ENCODE data around the gene RPL28. TPM values are rescaled to one million over a fixed set of nuclear protein-coding genes. Genes with fewer than 3 reads are reported as not detected.
"Not testable (repeated sequence)": the region's sequence is repeated elsewhere in the genome, so short reads cannot be mapped to it uniquely, and the experiment has no call there.

RPL28 gene
- total RNA-seq, 1 donor from 2014 or later: 1,343 TPM

GRCh38 chr19:55408533-55408872 is 22.8 kb downstream of the RPL28 start:
- Mint-ChIP-seq H3K27ac (ENCODE audit: unreplicated experiment) (peak overlapping the region; percentile 98), H3K36me3 (ENCODE audit: low read depth) (peaks cover 19% of the 10 kb centered on the region), H3K9me3 (ENCODE audit: low read depth) (peaks cover 9% of the 10 kb centered on the region), H3K4me1 (ENCODE audit: low read depth) (peaks cover 26% of the 10 kb centered on the region), H3K27me3 (ENCODE audit: low read depth) (no peaks in the 10 kb centered on the region), H3K4me3 (ENCODE audit: unreplicated experiment) (peak overlapping the region; percentile 86)
- DNase-seq (ENCODE audit: low spot score): no peak
- no peak for TF ChIP-seq CTCF (IDR thresholded peaks at IDR 0.05)

- Mint-ChIP-seq H3K36me3 (ENCODE audit: low read depth) (peaks cover 14% of the 10 kb centered on the region), H3K27ac (ENCODE audit: unreplicated experiment) (peak overlapping the region; percentile 98), H3K4me1 (ENCODE audit: low read depth) (peaks cover 22% of the 10 kb centered on the region)
- H3K4me3 Mint-ChIP-seq (ENCODE audit: unreplicated experiment); H3K27me3 Mint-ChIP-seq (ENCODE audit: low read depth); DNase-seq (ENCODE audit: low spot score); H3K9me3 Mint-ChIP-seq (ENCODE audit: low read depth): not testable (repeated sequence)
These were observed 23.4 kb downstream of the RPL28 start for GRCh38 chr19:55409179-55409578.

GRCh38 chr19:55410168-55410567 is 24.4 kb downstream of the RPL28 start:
- peaks cover 14% of the 10 kb centered on the region for H3K36me3 Mint-ChIP-seq (ENCODE audit: low read depth)
- no peak for DNase-seq (ENCODE audit: low spot score)

GRCh38 chr19:55418185-55418584 is 32.5 kb downstream of the RPL28 start:
- peak; percentile 92 for TF ChIP-seq CTCF (IDR thresholded peaks at IDR 0.05)
- Mint-ChIP-seq H3K27me3 (ENCODE audit: low read depth) (peaks cover 8% of the 10 kb centered on the region), H3K4me1 (ENCODE audit: low read depth) (no peaks in the 10 kb centered on the region), H3K4me3 (ENCODE audit: unreplicated experiment) (no peak overlapping the region), H3K27ac (ENCODE audit: unreplicated experiment) (no peak overlapping the region), H3K36me3 (ENCODE audit: low read depth) (no peaks in the 10 kb centered on the region), H3K9me3 (ENCODE audit: low read depth) (no peaks in the 10 kb centered on the region)
- DNase-seq (ENCODE audit: low spot score): no peak

More at GRCh38 chr19:55410168-55410567, 24.4 kb downstream of the RPL28 start:
- TF ChIP-seq CTCF (IDR thresholded peaks at IDR 0.05): no peak
- Mint-ChIP-seq H3K9me3 (ENCODE audit: low read depth) (peaks cover 9% of the 10 kb centered on the region), H3K27ac (ENCODE audit: unreplicated experiment) (no peak overlapping the region), H3K4me3 (ENCODE audit: unreplicated experiment) (no peak overlapping the region), H3K4me1 (ENCODE audit: low read depth) (peaks cover 22% of the 10 kb centered on the region), H3K27me3 (ENCODE audit: low read depth) (peaks cover 2% of the 10 kb centered on the region)

GRCh38 chr19:55419103-55419502 is 33.4 kb downstream of the RPL28 start:
- TF ChIP-seq CTCF (IDR thresholded peaks at IDR 0.05): no peak
- Mint-ChIP-seq H3K4me1 (ENCODE audit: low read depth) (no peaks in the 10 kb centered on the region), H3K4me3 (ENCODE audit: unreplicated experiment) (no peak overlapping the region), H3K36me3 (ENCODE audit: low read depth) (no peaks in the 10 kb centered on the region), H3K27me3 (ENCODE audit: low read depth) (peaks cover 13% of the 10 kb centered on the region), H3K9me3 (ENCODE audit: low read depth) (no peaks in the 10 kb centered on the region), H3K27ac (ENCODE audit: unreplicated experiment) (no peak overlapping the region)
- DNase-seq (ENCODE audit: low spot score): no peak

GRCh38 chr19:55419624-55420236 is 34.0 kb downstream of the RPL28 start:
- Mint-ChIP-seq H3K4me3 (ENCODE audit: unreplicated experiment) (no peak overlapping the region), H3K9me3 (ENCODE audit: low read depth) (no peaks in the 10 kb centered on the region), H3K27ac (ENCODE audit: unreplicated experiment) (no peak overlapping the region), H3K4me1 (ENCODE audit: low read depth) (no peaks in the 10 kb centered on the region), H3K36me3 (ENCODE audit: low read depth) (no peaks in the 10 kb centered on the region), H3K27me3 (ENCODE audit: low read depth) (peaks cover 14% of the 10 kb centered on the region)
- no peak for TF ChIP-seq CTCF (IDR thresholded peaks at IDR 0.05)
- no peak for DNase-seq (ENCODE audit: low spot score)

- H3K9me3 Mint-ChIP-seq (ENCODE audit: low read depth); H3K4me3 Mint-ChIP-seq (ENCODE audit: unreplicated experiment); H3K4me1 Mint-ChIP-seq (ENCODE audit: low read depth); H3K27ac Mint-ChIP-seq (ENCODE audit: unreplicated experiment); DNase-seq (ENCODE audit: low spot score); H3K36me3 Mint-ChIP-seq (ENCODE audit: low read depth): not testable (repeated sequence)
- peaks cover 18% of the 10 kb centered on the region for H3K27me3 Mint-ChIP-seq (ENCODE audit: low read depth)
These were observed 35.5 kb downstream of the RPL28 start for GRCh38 chr19:55421281-55421680.
